ENCODE data around the gene STK11IP.
A peak's percentile ranks its signal among the peaks of the same experiment; 100 is the strongest.
"Not testable (repeated sequence)": the region's sequence is repeated elsewhere in the genome, so short reads cannot be mapped to it uniquely, and the experiment has no call there.

STK11IP gene

DNA sequence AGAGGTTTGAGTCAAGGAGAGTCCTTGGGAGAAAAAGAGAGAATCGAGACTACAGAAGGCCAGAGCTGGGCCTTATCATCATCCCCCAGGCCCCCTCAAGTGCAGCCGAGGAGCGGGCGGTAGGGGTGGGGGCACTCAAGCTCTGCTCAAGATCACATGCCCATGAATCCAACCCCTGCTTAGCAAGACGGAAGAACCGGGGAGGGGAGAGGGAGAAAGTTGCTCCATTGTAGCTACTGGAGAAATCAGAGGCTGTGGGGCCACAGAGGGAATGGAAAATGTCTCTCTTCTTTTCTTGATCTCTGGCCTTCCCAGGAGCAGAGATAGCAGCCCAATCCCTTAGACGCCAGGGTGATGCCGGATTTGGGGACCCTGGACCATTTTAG lies 44.4 kb downstream of the STK11IP start:
- no peak for ATAC-seq
- H3K4me1 Mint-ChIP-seq = peaks cover 18% of the 10 kb centered on the region

GRCh38 chr2:219642465-219643083 lies 44.9 kb downstream of the STK11IP start:
- H3K9me3 Mint-ChIP-seq = no peaks in the 10 kb centered on the region
- DNase-seq (ENCODE audit: low spot score in 2 of 2) = peak; percentile 75 to 89
- ATAC-seq = peak; percentile 93
- H3K4me1 Mint-ChIP-seq = peaks cover 18% of the 10 kb centered on the region
- no peaks in the 10 kb centered on the region for H3K36me3 Mint-ChIP-seq
- H3K27ac Mint-ChIP-seq = no peak overlapping the region
- H3K4me3 Mint-ChIP-seq = no peak overlapping the region

More for the DNA sequence above, 44.4 kb downstream of the STK11IP start:
- Mint-ChIP-seq H3K36me3 (no peaks in the 10 kb centered on the region), H3K9me3 (no peaks in the 10 kb centered on the region), H3K4me3 (no peak overlapping the region), H3K27ac (no peak overlapping the region)
- DNase-seq (ENCODE audit: low spot score in 2 of 2) = no peak

- no peak for DNase-seq (ENCODE audit: low spot score in 2 of 2)
- peaks cover 18% of the 10 kb centered on the region for H3K4me1 Mint-ChIP-seq
- no peak for ATAC-seq
- H3K27ac Mint-ChIP-seq = no peak overlapping the region
- no peaks in the 10 kb centered on the region for H3K9me3 Mint-ChIP-seq
- no peak overlapping the region for H3K4me3 Mint-ChIP-seq
- H3K36me3 Mint-ChIP-seq = no peaks in the 10 kb centered on the region
These were observed 45.4 kb downstream of the STK11IP start for GRCh38 chr2:219643084-219643473.

DNA sequence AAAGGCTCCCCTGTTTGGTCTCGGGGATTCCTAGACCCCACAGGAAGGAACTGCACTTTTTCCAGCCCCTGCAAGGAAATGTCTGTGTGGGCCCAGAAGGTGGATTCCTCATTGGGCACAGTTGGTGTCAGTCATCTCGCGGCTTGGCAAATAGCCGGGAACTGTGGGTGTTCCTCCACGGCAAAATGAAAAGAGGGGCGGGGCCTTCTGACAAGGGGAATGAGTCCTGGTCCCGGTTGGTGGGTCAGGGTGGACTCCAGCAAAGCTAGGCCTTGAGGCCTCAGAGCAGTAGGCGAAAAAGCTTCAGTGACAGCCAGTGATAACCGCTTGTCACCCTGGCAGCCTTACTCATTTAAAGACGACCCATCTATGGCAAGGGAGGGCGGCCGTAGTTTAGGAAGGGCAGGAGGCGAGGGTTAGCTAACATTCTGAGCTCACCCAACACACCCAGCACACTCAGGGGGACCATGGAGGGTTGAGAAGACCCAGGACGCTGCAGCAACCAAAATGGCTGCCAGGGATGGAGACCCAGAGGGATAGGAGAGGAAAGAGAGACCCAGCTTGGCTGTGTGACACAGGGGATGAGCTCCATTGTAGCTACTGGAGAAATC lies 46.2 kb downstream of the STK11IP start:
- no peaks in the 10 kb centered on the region for H3K36me3 Mint-ChIP-seq
- H3K27ac Mint-ChIP-seq = no peak overlapping the region
- ATAC-seq = no peak
- no peak overlapping the region for H3K4me3 Mint-ChIP-seq
- H3K4me1 Mint-ChIP-seq = peaks cover 13% of the 10 kb centered on the region
- no peak for DNase-seq (ENCODE audit: low spot score in 2 of 2)
- no peaks in the 10 kb centered on the region for H3K9me3 Mint-ChIP-seq

GRCh38 chr2:219644801-219645480 lies 47.3 kb downstream of the STK11IP start:
- DNase-seq (ENCODE audit: low spot score in 2 of 2) = no peak
- no peaks in the 10 kb centered on the region for H3K36me3 Mint-ChIP-seq

DNA sequence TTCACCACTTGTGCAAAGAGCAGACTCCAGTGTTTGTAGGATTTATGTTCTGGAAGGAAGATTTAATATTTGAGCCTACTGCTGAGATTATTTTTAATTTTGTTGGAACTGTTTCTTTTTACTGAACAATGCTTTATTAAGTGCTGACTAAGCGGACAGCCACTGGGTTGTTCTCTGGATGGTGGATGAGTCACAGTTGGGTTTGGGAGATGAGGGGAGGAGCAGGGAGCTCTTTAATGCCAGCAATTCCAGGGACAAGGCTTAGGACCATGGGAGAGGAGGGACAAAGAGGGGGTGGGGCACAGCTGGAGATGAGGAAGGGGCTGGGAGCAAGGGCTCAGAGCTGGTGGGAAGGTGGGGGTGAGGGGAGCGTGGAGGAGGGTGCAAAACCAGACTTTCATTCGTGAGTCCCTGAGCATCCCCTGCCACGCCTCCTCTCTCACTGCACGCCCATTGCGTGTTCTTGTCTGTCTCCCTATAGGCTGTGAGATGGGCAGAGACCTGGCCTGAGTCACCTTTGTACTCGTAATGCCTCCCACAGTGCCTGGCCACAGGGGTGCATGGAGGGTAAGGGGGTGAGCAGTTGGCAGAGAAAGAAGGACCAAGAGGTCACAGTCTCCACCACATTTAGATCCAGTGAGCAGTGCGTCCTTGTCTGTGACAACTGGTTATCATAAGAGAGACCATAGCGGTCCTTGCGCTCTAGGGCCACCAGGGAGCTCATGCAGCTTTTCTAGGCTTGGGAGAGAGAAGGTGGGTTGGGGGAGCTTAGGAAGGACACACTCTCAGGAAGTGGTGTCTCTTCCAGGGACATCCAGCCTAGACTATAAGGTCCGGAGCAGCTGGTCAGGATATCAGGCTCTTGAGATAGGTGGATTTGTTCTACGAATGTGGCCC lies 48.2 kb downstream of the STK11IP start:
- Mint-ChIP-seq H3K9me3 (no peaks in the 10 kb centered on the region), H3K27ac (no peak overlapping the region), H3K36me3 (no peaks in the 10 kb centered on the region), H3K4me3 (no peak overlapping the region), H3K4me1 (peaks cover 11% of the 10 kb centered on the region)
- ATAC-seq (no peak), DNase-seq (ENCODE audit: low spot score in 2 of 2) (no peak)

More at GRCh38 chr2:219644801-219645480, 47.3 kb downstream of the STK11IP start:
- peaks cover 11% of the 10 kb centered on the region for H3K4me1 Mint-ChIP-seq
- no peak overlapping the region for H3K4me3 Mint-ChIP-seq
- H3K27ac Mint-ChIP-seq = no peak overlapping the region
- no peak for ATAC-seq
- no peaks in the 10 kb centered on the region for H3K9me3 Mint-ChIP-seq

- DNase-seq (ENCODE audit: low spot score in 2 of 2) (no peak), ATAC-seq (no peak)
- Mint-ChIP-seq H3K9me3 (no peaks in the 10 kb centered on the region), H3K4me3 (no peak overlapping the region), H3K4me1 (no peaks in the 10 kb centered on the region), H3K36me3 (no peaks in the 10 kb centered on the region), H3K27ac (no peak overlapping the region)
These were observed 50.5 kb downstream of the STK11IP start for GRCh38 chr2:219648176-219648575.

DNA sequence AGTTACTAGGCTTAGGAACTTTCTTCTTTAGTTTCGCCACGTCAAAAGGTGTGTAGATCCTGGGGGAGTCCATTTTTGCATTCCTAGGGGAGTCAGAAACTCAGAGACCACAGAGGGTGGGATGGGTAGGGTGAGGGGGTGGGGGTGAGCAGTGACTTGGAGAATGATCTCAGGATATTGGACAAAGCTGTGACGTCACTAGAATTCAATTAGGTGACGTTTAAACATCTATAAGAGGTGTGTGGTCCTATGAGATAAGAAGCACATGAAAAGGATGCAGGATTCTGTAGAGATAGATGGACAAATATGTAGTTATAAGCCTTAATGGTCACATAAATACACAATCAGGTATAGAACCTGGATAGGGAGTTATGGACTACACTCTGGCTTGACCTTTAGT lies 51.3 kb downstream of the STK11IP start:
- ATAC-seq (no peak), DNase-seq (ENCODE audit: low spot score in 2 of 2) (no peak)
- Mint-ChIP-seq H3K27ac (no peak overlapping the region), H3K36me3 (no peaks in the 10 kb centered on the region), H3K4me3 (no peak overlapping the region), H3K4me1 (no peaks in the 10 kb centered on the region), H3K9me3 (no peaks in the 10 kb centered on the region)

- Mint-ChIP-seq H3K4me3 (no peak overlapping the region), H3K27ac (no peak overlapping the region), H3K9me3 (no peaks in the 10 kb centered on the region), H3K36me3 (no peaks in the 10 kb centered on the region), H3K4me1 (no peaks in the 10 kb centered on the region)
- DNase-seq (ENCODE audit: low spot score in 2 of 2) (no peak), ATAC-seq (no peak)
These were observed 53.0 kb downstream of the STK11IP start for GRCh38 chr2:219650426-219651248.

GRCh38 chr2:219651656-219652055 lies 54.0 kb downstream of the STK11IP start:
- not testable (repeated sequence) for H3K27ac Mint-ChIP-seq; ATAC-seq; H3K4me3 Mint-ChIP-seq; H3K36me3 Mint-ChIP-seq; H3K9me3 Mint-ChIP-seq; H3K4me1 Mint-ChIP-seq; DNase-seq (ENCODE audit: low spot score in 2 of 2)

DNA sequence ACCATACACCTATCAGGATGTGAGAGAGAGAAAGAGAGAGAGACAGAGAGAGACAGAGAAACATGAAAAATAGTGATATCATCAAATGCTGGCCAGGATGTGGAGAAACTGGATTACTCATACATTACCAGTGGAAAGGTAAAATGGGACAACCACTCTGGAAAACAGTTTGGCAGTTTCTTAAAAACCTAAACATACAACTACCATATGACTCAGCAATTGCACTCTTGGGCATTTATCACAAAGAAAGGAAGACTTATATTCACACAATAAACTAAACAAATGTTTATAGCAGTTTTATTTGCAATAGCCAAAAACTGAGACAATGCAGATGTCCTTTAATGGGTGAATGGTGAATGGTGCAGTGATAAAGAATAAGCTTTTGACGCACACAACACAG lies 58.9 kb downstream of the STK11IP start:
- no peaks in the 10 kb centered on the region for H3K36me3 Mint-ChIP-seq
- no peak overlapping the region for H3K27ac Mint-ChIP-seq
- H3K9me3 Mint-ChIP-seq = peaks cover 3% of the 10 kb centered on the region
- ATAC-seq = no peak
- no peak for DNase-seq (ENCODE audit: low spot score in 2 of 2)
- H3K4me1 Mint-ChIP-seq = no peaks in the 10 kb centered on the region
- H3K4me3 Mint-ChIP-seq = no peak overlapping the region

GRCh38 chr2:219658196-219658846 lies 60.7 kb downstream of the STK11IP start:
- H3K4me3 Mint-ChIP-seq = no peak overlapping the region
- no peaks in the 10 kb centered on the region for H3K36me3 Mint-ChIP-seq
- ATAC-seq = no peak
- no peaks in the 10 kb centered on the region for H3K4me1 Mint-ChIP-seq
- H3K27ac Mint-ChIP-seq = no peak overlapping the region
- no peak for DNase-seq (ENCODE audit: low spot score in 2 of 2)
- H3K9me3 Mint-ChIP-seq = peaks cover 6% of the 10 kb centered on the region

DNA sequence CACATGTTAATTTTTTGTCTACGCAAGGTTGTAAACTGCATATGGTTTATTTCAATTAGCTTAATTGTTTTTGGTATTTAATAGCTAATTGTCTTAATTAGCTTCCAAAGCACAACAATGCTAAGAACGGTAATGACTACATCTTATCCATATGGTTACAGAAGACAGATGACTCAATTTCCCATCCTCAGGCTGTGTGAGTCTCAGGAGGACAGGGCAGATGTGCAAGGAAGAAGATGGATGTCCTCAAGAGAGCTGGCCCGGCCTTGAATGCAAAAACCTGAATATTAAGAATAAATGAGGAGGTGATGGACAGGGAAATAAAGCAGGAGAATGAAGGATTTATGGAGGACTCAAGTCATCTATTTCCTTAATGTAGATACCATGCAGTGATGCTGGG lies 61.2 kb downstream of the STK11IP start:
- no peak for ATAC-seq
- DNase-seq (ENCODE audit: low spot score in 2 of 2) = no peak
- H3K36me3 Mint-ChIP-seq = no peaks in the 10 kb centered on the region
- H3K4me3 Mint-ChIP-seq = no peak overlapping the region
- no peak overlapping the region for H3K27ac Mint-ChIP-seq
- no peaks in the 10 kb centered on the region for H3K4me1 Mint-ChIP-seq
- peaks cover 6% of the 10 kb centered on the region for H3K9me3 Mint-ChIP-seq

DNA sequence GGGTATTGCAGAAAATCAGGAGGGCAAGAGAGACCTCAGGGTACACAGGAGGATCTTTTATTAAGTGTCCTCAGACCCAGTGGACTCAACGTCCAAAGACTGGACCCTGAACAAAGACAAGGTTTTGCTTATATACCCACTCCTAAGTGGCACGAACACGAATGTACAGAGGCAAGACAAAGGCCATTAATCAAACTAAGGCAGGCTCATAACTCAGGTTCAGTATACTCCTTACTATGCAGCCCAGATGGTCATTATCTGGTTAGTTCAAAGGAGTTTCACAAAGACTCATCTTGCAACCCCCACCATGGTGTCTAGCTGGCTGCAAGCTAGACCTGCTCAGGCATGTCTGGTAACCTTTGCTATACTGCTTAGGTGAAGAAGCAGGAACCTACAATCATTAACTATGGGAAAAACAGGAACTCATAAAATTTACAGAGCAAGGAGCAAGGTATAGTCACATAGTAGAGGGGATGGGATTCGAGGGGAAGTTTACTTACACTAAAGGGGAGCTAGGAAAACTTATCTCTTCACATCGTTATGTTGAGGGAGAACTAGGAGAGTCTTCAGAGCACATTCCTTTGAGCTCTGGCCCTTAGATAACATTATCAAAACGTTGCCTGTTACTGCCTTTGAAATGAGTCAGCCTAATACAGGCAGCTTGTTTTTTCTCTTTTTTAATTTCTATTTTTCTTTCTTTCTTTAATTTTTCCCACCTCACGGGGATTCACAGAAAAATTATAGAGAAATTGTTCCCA lies 63.7 kb downstream of the STK11IP start:
- H3K9me3 Mint-ChIP-seq = peaks cover 6% of the 10 kb centered on the region

More for the DNA sequence above, 63.7 kb downstream of the STK11IP start:
- ATAC-seq (no peak), DNase-seq (ENCODE audit: low spot score in 2 of 2) (no peak)
- Mint-ChIP-seq H3K27ac (no peak overlapping the region), H3K36me3 (no peaks in the 10 kb centered on the region), H3K4me1 (no peaks in the 10 kb centered on the region), H3K4me3 (no peak overlapping the region)
